Sigmoid colon (tissue), 7 donors: Measurements from ENCODE around the gene DIRAS3. TPM values are rescaled to one million over a fixed set of nuclear protein-coding genes. Genes with fewer than 3 reads are reported as not detected.

Source experiments
- DNase-seq: peaks from one replicate; pipeline ENCODE4 v3.0.0-alpha.2; 2019
- H3K27ac ChIP-seq, 4 donors: fragments of 200-600 bp; sonication (generic); one replicate each; pipeline ENCODE4 v1.5.1; 2016 to 2019; ENCODE audit warnings: mild to moderate bottlenecking in 1 of 4
- H3K27me3 ChIP-seq, 3 donors: fragments of 200-600 bp; sonication (generic); one replicate each; pipeline ENCODE4 v1.5.1; 2019; ENCODE audit warnings: mild to moderate bottlenecking in 1 of 3
- H3K36me3 ChIP-seq, 4 donors: fragments of 200-600 bp; sonication (generic); one replicate each; pipeline ENCODE4 v1.5.1; 2016 to 2019
- H3K4me1 ChIP-seq, 4 donors: fragments of 200-600 bp; sonication (generic); one replicate each; pipeline ENCODE4 v1.5.1; 2017 to 2019
- H3K4me3 ChIP-seq, 4 donors: fragments of 200-600 bp; sonication (generic); one replicate each; pipeline ENCODE4 v1.5.1; 2017 to 2019; ENCODE audit warnings: mild to moderate bottlenecking in 2 of 4, moderate library complexity in 1 of 4
- H3K9me3 ChIP-seq, 4 donors: fragments of 200-600 bp in 3 of 4; sonication (generic) in 3 of 4; one replicate each; pipeline versions ENCODE4 v1.5.1 to v1.6.1; 2013 to 2019
- EP300 ChIP-seq, 4 donors: sonication (generic); formaldehyde crosslinking; IDR thresholded peaks; one replicate each; pipeline ENCODE4 v1.6.1; 2017; ENCODE audit warnings: antibody characterized with exemption in 4 of 4
- POLR2A ChIP-seq, 2 donors: fragments of 450-650 bp; IDR thresholded peaks; one replicate each; pipeline ENCODE4 v1.6.1; 2016; ENCODE audit warnings: antibody characterized with exemption in 2 of 2, mild to moderate bottlenecking in 2 of 2, moderate library complexity in 2 of 2
- POLR2AphosphoS5 ChIP-seq, 4 donors: sonication (generic); formaldehyde crosslinking; IDR thresholded peaks; one replicate each; pipeline ENCODE4 v1.6.1; 2017; ENCODE audit warnings: antibody characterized with exemption in 4 of 4
- WGBS, 2 donors: extraction: QIAGEN DNeasy Blood & Tissue Kit; methylation state at CpG; one replicate each; pipeline ENCODE4 v1.1.7; 2013; 5-methylcytosine and 5-hydroxymethylcytosine counted together
- intact Hi-C: fragments of 100-400 bp; cut with DNase I; formaldehyde crosslinking; loops from one replicate; pipeline ENCODE4 v1.15.1; 2023
- polyA plus RNA-seq, 3 donors: library from polyadenylated mRNA; stranded (reverse); fragments of 200-250 nt; gene quantifications; one replicate each; pipeline ENCODE4 v1.2.3, GENCODE V29; 2013
- total RNA-seq, 4 donors: library from RNA; depleted of rRNA; stranded (reverse); fragments of >200 nt; gene quantifications; one replicate each; pipeline ENCODE4 v1.1.0, GENCODE V29; 2016
- TF ChIP-seq, protein P1 (sequence below), 4 experiments: fragments of 450-650 bp in 3 of 4; fragments of 200-600 bp in 1 of 4; IDR thresholded peaks; one replicate each; pipeline ENCODE4 v1.5.1; 2016 to 2019; ENCODE audit warnings: antibody characterized with exemption in 4 of 4, mild to moderate bottlenecking in 3 of 4, moderate library complexity in 2 of 4
- donor health status: healthy with polysubstance abuse.
- donor health status: Bipolar disorder and iron deficiency.
- donor health status: healthy.

DIRAS3 gene
- total and polyA plus RNA-seq, 7 donors, result 0.46 to 4.6 (median 1.7) TPM; not detected in 1

DNA sequence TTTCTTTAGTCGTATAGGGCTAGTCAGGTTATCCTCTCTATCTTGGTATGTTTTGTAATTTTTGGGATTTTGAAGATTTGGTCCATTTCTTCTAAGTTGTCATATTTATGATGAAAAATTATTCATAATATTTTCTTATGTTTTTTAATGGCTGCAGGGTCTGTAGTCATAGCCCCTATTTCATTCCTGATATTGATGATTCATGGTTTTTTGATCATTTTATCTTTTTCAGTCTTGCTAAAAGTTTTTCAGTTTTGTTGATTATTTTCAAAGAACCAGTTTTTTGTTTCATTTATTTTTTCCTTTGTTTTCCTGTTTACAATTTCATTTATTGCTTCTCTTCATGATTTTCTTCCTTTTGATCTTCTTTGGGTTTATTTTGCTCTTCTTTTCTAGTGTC is 50.2 kb downstream of the DIRAS3 start:
- TF ChIP-seq POLR2AphosphoS5 (IDR thresholded peaks at IDR 0.05), result no peak
- TF ChIP-seq POLR2A (IDR thresholded peaks at IDR 0.05), result no peak
- TF ChIP-seq, protein P1, sequence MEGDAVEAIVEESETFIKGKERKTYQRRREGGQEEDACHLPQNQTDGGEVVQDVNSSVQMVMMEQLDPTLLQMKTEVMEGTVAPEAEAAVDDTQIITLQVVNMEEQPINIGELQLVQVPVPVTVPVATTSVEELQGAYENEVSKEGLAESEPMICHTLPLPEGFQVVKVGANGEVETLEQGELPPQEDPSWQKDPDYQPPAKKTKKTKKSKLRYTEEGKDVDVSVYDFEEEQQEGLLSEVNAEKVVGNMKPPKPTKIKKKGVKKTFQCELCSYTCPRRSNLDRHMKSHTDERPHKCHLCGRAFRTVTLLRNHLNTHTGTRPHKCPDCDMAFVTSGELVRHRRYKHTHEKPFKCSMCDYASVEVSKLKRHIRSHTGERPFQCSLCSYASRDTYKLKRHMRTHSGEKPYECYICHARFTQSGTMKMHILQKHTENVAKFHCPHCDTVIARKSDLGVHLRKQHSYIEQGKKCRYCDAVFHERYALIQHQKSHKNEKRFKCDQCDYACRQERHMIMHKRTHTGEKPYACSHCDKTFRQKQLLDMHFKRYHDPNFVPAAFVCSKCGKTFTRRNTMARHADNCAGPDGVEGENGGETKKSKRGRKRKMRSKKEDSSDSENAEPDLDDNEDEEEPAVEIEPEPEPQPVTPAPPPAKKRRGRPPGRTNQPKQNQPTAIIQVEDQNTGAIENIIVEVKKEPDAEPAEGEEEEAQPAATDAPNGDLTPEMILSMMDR (IDR thresholded peaks at IDR 0.05), result no peak
- TF ChIP-seq EP300 (IDR thresholded peaks at IDR 0.05), result no peak
- no peak for DNase-seq
- no peak overlapping the region for H3K4me3 ChIP-seq
- no peaks in the 10 kb centered on the region for H3K36me3 ChIP-seq
- intact Hi-C loops, result no loop called here
- peaks cover 0 to 5% (median 0%) of the 10 kb centered on the region in 4 donors for H3K9me3 ChIP-seq
- no peak overlapping the region for H3K27ac ChIP-seq
- H3K27me3 ChIP-seq, result no peaks in the 10 kb centered on the region
- H3K4me1 ChIP-seq, result no peaks in the 10 kb centered on the region
- 0% methylated on average over 1 of the region's 1 CpG for WGBS, 2 donors

DNA sequence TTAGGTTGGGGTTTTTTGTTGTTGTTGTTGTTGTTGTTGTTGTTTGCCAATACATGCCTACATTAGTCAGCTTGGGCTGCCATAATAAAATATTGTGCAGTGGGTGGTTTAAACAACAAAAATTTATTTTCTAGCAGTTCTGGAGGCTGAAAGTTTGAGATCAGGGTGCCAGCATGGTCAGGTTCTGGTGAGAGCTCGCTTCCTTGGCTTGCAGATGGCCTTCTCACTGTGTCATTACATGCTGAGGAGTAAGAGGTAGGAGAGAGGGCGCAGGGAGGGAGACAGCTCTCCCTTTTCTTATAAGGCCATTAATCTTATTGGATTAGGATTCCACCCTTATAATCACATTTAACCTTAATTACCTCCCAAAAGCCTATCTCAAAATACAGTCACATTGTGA is 52.7 kb downstream of the DIRAS3 start:
- Histone ChIP-seq H3K27me3 (no peaks in the 10 kb centered on the region), H3K9me3 (peaks cover 0 to 5% (median 0%) of the 10 kb centered on the region in 4 donors), H3K4me3 (no peak overlapping the region), H3K4me1 (no peaks in the 10 kb centered on the region), H3K27ac (no peak overlapping the region), H3K36me3 (no peaks in the 10 kb centered on the region)
- no peak for TF ChIP-seq POLR2AphosphoS5 (IDR thresholded peaks at IDR 0.05)
- no peak for TF ChIP-seq POLR2A (IDR thresholded peaks at IDR 0.05)
- TF ChIP-seq, protein P1 (IDR thresholded peaks at IDR 0.05), result no peak
- no peak for TF ChIP-seq EP300 (IDR thresholded peaks at IDR 0.05)
- DNase-seq, result no peak
- intact Hi-C loops, result no loop called here
- WGBS, 2 donors, result 83 to 91% methylated on average over 2 of the region's 2 CpGs

Other genes with a start within 250 kb of the DIRAS3 start
- 10 to 100 TPM; 41.9 to 58.2 (median 46.7) TPM for gene GNG12, start 217.2 kb downstream of the DIRAS3 start, total RNA-seq
- gene GNG12, start 217.2 kb downstream of the DIRAS3 start, polyA plus RNA-seq, result 100 to 1,000 TPM in 1 of 3 donors, 10 to 100 TPM in 2; 46.1 to 116 (median 93.1) TPM
- gene WLS, start 181.9 kb upstream of the DIRAS3 start, total RNA-seq, result 100 to 1,000 TPM in 3 of 4 donors, 10 to 100 TPM in 1; 99.2 to 188 (median 134) TPM
- 10 to 100 TPM; 12.6 to 37.7 (median 16.9) TPM for gene WLS, start 181.9 kb upstream of the DIRAS3 start, polyA plus RNA-seq